SK-N-MC (cell line): Measurements from ENCODE around the gene SEZ6.

Experiments
- EZH2 ChIP-seq: fragments of 200-600 bp; sonication (generic); IDR thresholded peaks from one replicate; pipeline ENCODE4 v1.6.1; 2017; ENCODE audit warnings: antibody characterized with exemption
- FOXP2 ChIP-seq: optimal IDR thresholded peaks from 2 replicates; pipeline ENCODE3; 2011; ENCODE audit warnings: mild to moderate bottlenecking, moderate library complexity; ENCODE audit not compliant: insufficient read depth; ENCODE audit errors: extremely low read length, control extremely low read depth
- POLR2AphosphoS5 ChIP-seq: IDR thresholded peaks from 2 replicates; pipeline ENCODE4 v1.6.1; 2012; ENCODE audit warnings: mild to moderate bottlenecking, low read depth, low read length, borderline replicate concordance

- TF ChIP-seq POLR2AphosphoS5 (no peak), EZH2 (no peak), FOXP2 (no peak)
These were observed 1.6 kb downstream of the SEZ6 start for GRCh38 chr17:29004081-29004692.
